ENCODE results near the gene RAB40B. TPM values are rescaled to one million over a fixed set of nuclear protein-coding genes. Genes with fewer than 3 reads are reported as not detected.

Gene RAB40B
- total RNA-seq, 1 donor from 2014 or later: 27.6 TPM

DNA sequence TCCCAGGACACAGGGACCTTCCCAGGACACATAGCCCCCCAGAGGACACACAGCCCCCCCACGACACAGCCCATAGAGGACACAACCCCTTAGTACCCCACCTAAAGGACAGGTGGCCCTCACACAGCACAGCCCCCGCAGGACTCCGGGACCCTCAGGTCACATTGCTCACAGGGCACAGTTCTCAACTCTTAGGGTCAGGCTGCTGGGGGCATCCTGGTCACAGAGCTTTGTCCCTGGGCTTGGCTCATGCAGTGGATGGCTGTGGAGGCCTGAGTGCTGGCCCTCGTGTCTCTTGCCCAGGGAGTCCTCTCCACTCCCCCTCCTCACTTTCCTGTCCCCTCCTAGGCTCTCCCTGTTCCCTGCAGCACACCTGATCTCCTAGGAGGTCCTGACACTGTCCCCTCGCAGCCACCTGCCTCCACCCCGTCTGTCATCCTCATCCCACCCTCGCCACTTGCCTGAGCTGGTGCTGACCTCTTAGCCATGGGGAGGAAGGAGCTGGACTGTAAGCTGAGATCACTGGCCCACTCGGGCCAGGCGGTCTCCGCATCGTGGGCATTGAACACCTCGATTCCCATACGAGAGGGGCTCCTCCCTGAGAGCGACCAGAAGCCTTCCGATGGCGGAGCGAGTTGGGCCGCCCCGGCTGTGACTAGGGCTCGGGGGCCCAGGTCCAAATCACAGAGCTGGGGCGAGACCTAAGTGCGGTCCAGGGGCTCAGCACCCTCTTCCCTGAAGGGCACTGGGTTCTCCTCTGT is 48.8 kb downstream of the RAB40B start:
- DNase-seq (ENCODE audit: low spot score): no peak

DNA sequence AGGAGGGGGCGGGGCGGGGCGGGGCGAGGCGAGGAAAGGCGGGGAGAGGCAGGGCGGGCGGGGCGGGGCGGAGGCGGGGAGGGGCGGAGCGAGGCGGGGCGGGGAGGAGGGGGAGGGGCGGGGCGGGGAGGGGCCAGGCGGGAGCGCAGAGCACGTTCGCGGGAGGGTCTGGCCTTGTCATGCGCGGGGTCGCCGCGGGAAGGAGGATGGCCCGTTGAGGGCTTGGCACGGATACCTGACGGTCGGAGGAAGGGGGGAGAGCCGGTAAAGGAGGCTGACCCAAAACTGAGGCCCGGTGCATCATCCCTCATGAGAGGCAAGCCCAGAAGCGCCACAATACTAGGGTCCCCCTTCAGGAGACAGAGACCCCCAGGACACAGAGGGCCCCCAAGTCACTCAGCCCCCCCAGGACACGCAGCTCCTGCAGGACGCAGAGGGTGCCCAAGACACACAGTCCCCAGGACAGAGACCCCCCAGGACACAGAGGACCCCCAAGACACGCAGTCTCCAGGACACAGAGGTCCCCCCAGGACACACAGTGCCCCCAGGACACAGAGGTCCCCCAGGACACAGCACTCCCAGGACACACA is 49.7 kb downstream of the RAB40B start:
- DNase-seq (ENCODE audit: low spot score): peak; percentile 48

DNA sequence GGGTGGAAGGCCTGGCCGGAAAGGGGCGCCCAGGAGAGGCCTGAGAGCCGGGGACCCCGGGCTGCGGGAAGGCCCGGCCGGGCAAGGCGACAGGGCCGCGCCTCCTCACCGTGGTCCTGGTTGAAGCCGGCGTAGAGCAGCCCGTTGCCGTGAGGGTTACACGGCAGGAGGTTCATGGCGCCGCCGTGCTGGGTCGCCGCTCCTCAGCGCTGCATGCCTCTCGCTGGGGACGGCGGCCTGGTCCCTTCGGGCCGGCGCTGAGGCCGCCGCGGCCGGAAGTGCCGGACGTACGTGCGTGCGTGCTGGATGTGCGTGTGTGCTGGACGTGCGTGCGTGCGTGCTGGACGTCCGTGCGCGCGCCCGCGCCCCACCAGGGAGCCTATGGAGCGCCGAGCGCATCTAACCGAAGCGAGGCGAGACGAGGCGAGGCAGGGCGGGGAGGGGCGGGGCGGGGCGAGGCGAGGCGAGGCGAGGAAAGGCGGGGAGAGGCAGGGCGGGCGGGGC is 50.3 kb downstream of the RAB40B start, which contains the start of gene WDR45B:
Gene WDR45B, minus strand, starts transcription at position 280 of the 504 bp plus-strand sequence. Its CDS starts 104 bp downstream, at position 176.
- DNase-seq (ENCODE audit: low spot score): peak; percentile 95

DNA sequence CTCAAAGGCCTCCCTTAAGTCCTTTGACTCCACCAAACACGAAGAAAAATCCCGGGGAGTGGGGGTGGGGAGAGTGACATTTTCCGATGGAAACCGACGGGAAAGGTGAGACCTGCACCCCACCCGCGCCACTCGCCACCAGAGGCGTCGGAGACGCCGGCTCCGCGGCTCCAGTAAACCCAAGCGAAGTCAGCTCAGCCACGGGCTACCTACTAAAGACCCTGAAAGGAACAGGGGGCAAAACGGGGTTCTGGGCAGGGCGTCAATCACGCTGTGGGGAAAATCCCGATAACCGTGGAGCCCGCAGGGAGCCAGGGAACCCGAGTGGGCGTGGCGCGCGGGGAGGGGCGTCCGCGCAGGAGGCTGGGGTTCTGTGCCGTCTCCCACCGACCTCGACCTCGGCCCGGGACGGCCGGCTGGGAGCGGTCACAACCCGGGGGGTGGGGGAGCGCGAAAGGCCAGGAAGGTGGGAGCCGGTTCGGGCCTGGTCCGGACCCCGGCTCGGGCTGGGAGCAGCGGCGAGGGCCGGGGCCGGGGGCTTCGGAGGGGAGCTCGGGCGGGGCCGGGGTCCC is 50.8 kb downstream of the RAB40B start:
- DNase-seq (ENCODE audit: low spot score): no peak

DNA sequence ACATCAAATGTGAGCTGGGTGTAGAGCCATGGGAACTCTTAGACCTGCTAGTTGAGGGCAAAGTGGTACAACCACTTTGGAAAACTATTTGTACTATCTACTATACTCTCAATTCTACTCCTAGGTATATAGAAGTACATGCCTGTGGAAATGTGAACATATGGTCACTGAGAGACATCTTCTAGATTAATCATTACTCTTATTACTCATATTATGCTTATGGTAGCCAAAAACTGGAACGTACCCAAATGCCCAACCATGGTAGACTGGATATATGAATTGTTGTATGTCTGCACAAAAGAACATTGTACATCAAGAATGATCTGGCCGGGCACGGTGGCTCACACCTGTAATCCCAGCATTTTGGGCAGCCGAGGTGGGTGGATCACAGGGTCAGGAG is 53.0 kb downstream of the RAB40B start:
- no peak for DNase-seq (ENCODE audit: low spot score)

DNA sequence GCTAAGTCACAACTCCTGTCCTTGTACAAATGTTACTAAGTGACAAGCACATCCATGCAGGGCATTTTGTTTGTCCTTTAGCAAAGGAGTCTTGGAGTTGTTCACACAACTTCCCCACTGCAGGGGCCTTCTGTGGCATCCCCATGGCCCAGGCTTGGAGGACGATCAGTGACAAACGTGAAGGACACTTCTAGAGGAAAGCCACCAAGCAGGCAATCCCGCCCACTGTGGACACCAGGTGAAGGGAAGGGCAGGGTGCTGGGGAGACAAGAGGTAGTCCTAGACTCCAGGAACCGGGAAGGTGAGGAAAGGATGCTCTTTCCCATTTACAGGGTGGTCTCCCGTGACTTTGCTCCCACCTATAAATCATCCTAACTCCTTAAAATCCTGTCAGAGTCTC is 54.4 kb downstream of the RAB40B start:
- DNase-seq (ENCODE audit: low spot score): no peak

DNA sequence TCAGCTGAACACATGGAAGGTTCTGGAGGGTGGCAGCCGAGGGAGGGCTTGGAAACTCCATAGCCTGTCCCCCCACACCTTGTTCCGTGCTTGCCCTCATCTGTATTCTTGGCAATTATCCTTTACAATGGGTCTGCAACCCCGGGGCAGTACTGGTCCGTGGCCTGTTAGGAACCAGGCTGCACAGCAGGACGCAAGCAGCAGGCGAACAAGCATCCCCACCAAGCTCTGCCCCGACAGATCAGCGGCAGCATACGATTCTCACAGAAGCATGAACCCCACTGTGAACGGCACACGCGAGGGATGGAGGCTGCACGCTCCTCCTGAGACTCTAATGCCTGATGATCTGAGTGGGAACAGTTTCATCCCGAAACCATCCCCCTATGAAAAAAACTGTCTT is 56.5 kb downstream of the RAB40B start:
- DNase-seq (ENCODE audit: low spot score): no peak

DNA sequence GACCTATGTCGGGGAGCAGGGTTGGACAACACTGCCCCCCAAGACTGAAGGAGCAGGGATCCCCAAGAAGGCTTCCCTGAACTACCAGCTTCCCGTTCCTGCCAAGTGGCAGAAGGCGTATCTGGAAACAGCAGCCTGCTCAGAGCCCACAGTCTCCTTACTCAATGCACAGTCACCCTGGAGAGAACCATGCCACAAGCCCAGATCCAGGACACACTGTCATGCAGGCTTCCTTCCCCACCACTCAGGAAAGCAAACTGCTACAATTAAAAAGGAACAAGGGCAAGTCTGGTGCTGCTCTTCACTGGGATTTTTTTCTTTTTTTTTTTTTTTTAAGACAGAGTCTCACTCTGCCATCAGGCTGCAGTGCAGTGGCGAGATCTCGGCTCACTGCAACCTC is 58.5 kb downstream of the RAB40B start:
- no peak for DNase-seq (ENCODE audit: low spot score)

DNA sequence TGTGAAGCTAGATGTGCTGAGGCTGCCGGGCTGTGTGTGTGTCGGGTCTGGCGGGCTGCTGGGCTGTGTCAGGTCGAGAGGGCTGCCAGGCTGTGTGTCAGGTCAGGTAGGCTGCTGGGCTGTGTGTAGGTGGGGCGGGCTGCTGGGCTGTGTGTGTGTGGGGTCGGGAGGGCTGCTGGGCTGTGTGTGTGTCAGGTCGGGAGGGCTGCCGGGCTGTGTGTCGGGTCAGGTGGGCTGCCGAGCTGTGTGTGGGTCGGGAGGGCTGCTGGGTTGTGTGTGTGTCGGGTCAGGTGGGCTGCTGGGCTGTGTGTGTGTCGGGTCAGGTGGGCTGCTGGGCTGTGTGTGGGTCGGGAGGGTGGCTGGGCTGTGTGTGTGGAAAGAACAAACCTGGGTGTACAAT is 58.9 kb downstream of the RAB40B start:
- no peak for DNase-seq (ENCODE audit: low spot score)

DNA sequence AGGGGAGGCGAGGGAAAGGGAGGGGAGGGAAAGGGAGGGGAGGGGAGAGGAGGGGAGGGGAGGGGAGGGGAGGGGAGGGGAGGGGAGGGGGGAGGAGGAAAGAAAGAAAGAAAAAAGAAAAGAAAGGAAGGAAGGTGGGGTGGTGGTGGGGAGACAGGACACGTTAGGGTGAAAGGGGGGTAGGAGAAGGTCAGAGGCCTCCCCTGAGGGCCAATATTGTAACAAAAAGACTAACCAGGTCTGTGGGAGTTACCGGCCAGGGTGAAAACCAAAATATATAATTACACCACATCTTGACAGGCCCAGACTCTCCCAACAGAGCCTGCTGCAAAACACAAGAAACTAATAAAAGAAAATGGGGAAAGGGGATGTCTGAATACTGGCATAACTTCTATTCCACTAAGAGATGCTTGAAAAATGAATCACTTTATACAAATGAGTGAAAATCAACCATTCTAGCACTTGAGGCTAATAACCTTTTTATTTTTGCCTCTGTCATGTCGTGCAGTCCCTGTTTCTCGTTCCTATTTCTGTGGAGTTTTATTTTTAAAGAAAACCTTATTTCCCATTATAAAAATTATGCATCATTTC is 60.2 kb downstream of the RAB40B start:
- DNase-seq (ENCODE audit: low spot score): no peak

DNA sequence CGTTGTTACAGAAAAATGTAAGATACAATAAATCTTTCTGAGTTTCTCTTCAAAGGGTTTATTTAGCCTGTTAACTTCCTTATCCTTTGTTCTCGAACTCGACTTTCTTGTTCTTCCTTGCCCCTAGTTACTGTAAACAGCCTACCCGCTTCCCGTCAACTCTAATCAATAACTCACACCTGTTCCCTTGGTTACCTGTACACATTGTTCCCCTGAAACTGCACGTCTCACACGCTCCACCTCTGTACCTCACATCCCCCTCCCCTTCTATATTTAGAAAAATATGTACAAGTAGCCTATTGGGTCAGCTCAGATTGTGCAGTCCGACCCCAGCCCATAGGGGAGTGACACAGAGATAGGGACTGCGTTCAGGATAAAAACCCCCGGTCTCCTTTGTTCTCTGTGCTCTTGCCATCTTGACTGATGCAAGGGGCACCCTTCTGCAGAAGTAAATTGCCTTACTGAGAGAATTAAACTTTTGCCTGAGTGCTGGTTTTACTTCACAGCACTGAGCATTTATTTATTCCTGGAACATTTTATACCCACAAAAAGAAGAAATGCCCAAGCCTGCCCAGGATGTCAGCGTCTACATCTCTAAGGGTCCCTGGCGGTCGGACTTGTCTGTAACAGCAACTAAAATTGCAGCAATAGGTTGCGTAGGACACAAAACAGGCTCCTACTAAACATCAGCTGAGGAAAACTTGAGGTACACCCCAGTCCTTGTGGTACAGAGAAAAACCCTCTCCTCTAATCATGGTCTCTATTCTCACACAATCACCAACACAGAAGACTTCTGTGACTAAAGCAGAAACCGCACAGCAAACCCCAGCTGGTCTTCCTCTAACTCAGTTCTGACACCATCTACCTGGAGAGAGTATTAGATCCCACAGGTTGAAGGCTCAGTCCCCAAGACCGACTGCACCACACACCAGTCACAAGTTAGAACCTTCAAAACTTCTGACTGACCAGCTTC is 61.6 kb downstream of the RAB40B start:
- DNase-seq (ENCODE audit: low spot score): peak; percentile 87

DNA sequence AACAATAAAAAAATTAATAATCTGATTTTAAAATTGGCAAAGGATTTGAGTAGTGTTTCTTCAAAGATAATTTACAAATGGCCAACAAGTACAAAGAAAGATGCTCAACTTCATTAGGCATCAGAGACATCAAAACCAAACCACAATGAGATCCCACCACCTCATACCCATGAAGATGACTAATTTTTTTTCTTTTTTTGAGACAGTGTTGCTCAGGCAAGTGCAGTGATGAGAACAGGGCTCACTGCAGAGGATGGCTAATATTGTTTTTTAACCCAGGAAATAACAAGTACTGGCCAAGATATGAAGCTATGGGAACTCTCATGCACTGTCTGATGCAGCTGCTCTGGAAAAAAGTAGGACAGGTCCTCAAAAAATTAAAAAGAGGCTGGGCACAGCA is 65.2 kb downstream of the RAB40B start:
- DNase-seq (ENCODE audit: low spot score): no peak

DNA sequence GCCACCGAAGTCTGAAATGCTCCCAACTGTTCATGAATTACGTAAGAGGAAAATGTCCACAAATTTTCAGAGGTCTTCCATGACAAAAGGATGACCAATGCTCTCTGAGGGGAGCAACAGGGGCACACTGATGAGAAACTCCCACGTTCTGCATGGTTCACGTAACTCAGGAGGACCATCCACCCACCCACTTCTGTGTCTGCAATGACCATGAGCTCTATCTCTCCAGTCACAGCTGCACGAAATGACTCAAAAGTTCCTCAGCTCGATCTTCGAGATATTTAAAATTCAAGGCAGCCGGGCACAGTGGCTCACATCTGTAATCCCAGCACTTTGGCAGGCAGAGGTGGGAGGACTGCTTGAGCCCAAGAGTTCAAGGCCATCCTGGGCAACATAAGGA is 66.0 kb downstream of the RAB40B start:
- no peak for DNase-seq (ENCODE audit: low spot score)

DNA sequence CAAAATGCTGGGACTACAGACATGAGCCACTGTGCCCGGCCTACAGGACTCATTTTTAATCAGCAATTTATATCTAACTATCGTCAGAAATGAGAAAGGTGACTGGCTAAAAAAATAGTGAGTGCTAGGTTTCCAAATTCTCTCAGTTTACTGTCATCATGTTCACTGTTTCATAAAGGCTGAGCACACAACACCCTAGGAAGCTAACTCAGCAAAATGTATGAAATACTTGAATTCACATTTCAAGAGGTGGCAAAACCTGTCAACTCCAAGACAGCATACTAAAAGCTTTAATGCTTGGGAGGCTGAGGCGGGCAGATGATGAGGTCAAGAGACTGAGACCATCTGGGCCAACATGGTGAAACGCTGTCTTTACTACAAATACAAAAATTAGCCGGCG is 67.0 kb downstream of the RAB40B start:
- no peak for DNase-seq (ENCODE audit: low spot score)

DNA sequence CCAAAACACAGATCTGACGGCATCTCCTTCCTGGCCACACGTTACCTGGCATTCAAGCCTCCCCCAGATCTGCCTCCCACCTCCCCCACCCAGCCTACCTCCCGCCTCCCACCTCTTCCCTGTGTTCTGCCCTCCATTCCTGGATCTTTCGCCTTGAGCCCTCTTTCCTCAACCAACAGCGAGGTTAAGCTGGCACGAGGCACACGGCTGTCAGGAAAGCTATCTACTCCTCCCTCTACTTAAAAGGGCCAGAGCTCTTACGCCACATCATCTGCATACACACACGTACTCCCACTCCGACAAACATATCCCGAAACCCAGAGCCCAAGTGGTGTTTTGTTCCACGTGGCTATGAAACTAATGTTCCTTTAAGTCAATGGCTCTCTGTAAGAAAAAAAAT is 68.3 kb downstream of the RAB40B start:
- no peak for DNase-seq (ENCODE audit: low spot score)

DNA sequence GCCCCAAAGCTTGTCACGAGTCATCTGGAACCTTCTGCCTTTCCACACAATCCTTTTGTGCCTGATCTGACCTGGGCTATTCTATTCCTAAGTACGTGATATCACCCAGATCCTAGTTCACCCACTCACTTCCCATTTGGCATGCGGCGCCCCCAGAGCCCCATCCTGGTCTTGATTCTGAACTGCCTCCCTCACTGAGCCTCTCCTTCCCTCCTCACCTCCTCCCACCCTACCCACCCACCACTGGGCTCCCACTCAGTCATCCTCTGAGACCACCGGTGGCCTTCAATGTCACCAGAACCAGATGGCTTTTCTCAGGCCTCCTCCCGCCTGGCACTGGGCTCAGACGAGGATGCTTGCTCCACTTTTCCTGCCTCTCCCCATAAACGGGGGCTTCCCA is 68.8 kb downstream of the RAB40B start:
- DNase-seq (ENCODE audit: low spot score): no peak

DNA sequence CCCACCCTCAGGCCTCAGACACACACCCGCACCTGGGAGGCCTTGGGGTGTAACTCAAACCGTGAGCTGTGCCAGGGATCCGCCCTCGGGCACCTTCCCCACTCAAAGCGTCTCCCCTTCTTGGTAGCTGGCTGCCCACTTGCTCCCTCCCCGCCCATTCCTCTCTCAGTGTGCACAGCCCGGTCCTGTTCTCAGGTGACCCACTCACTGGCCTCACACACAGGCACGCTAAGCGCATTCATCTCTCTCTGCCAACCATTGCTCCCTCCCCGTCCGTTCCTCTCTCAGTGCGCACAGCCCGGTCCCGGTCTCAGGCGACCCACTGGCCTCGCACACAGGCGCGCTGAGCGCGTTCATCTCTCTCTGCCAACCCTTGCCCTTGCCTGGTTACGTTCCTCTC is 71.1 kb downstream of the RAB40B start:
- DNase-seq (ENCODE audit: low spot score): no peak

DNA sequence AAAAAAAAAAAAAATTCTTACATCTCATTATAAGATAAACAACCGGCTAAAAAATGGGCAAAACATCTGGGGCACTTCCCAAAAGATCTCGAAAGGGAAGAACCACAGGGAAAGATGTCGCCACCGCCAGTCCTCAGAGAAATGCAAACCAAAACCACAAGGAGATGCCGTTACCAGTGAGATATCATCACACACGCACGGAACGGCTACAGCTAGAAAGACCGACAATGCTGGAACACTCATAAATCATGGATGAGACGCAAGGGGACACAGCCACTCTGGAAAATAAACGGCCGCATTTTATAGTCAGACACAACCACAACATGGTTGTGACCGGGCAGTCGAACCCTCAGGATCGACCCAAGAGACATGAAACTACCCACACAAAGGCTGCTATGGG is 74.8 kb downstream of the RAB40B start:
- DNase-seq (ENCODE audit: low spot score): no peak

DNA sequence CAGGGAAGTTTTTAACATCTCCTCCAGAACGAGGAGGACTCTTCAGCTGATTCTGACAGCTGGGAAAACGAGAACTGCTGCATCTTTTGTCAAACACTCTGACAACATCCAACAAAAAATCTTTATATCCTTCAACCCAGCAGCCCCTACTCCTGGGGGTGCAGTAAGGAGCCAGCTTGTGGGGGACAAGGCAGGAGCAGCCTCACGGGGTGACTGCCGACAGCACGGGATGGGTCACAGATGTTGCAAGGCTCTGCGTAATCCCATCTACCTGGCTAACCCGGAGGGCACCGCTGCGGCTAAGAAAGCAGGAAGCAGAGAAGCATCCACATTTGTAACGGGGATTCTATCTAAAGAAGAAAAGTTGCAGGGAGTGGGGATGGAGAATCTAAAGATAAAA is 78.9 kb downstream of the RAB40B start:
- DNase-seq (ENCODE audit: low spot score): no peak

DNA sequence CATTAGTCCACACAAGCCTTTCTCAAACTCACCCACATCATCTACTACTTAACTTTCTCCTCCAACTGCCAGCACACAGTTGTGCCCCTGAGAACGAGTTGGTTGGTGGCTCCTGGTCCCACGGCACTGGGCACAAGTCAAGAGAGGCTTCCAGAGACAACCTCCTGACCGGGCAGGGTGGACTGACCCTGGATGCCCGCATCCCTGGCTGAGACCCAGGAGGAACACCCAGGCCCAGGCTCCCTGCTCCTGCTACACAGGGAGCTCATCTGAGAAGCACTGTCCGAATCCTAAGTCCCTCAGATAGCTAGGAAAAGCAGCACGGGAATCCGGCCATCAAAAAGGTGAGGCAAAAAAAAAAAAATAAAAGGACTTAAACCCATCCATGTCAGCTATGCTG is 79.3 kb downstream of the RAB40B start:
- DNase-seq (ENCODE audit: low spot score): no peak

DNA sequence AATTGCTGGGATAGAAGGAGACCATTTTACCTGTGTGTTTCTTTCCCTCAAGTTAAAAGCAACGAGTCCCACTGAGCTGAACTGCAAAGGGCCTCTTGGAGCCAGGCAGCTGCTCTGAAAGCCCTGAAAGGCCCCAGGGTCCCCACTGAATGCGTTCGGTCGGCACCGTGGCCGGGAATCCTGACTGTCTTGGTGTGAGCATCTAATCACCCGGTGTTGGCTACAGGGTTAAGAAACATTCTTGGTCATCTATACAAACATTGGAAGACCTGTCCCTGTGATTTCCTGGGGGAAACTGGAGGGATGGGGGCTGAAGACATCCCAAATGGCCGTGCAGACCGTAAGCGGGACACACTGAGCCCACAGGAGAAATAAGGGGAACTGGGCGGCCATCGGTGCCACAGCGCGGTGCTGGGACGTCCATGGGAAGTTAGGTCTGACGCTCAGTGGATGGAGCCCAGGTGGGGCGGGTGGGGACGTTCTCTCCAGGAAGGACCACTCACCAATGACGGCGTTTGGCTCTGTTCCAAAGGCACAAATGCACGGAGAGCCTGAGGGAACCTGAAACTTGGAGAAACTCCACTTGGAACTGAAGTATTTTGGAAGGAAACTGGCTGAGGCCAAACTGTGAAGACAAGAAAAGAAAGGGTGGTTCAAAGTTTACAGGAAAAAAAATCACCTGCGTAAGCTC is 82.3 kb downstream of the RAB40B start:
- DNase-seq (ENCODE audit: low spot score): no peak
